Natural killer cell treated with Interleukin-12 subunit alpha and Interleukin-12 subunit beta and Interleukin-15 and Interleukin-18, amount 100 ng/mL, for 72 hours (primary cell): Measurements from ENCODE around the gene C2CD5. TPM values are rescaled to one million over a fixed set of nuclear protein-coding genes. Genes with fewer than 3 reads are reported as not detected.
"Not testable (repeated sequence)": the region's sequence is repeated elsewhere in the genome, so short reads cannot be mapped to it uniquely, and the experiment has no call there.

ENCODE experiments used
- ATAC-seq, 2 donors: fragments of 150-1000 bp; cut with Tn5 transposase in 1 of 2; sonication (Bioruptor Pico), chemical (Tn5 transposase) in 1 of 2; 2 replicates each; pipeline ENCODE4 v1.10.0; 2021
- DNase-seq: peaks from one replicate; pipeline ENCODE4 v3.0.0; 2022; ENCODE audit warnings: low spot score
- H3K27ac Mint-ChIP-seq, 2 donors: 1 replicate in 1 of 2; 2 replicates in 1 of 2; pipeline ENCODE4 v1.8.0; 2022; ENCODE audit warnings: mixed read lengths in 2 of 2, mild to moderate bottlenecking in 1 of 2, moderate library complexity in 1 of 2
- H3K27me3 Mint-ChIP-seq, 2 donors: 1 replicate in 1 of 2; 2 replicates in 1 of 2; pipeline ENCODE4 v1.8.0; 2022; ENCODE audit warnings: mixed read lengths in 2 of 2
- H3K36me3 Mint-ChIP-seq: one replicate; pipeline ENCODE4 v1.8.0; 2022; ENCODE audit warnings: mixed read lengths
- H3K4me1 Mint-ChIP-seq, 2 donors: 1 replicate in 1 of 2; 2 replicates in 1 of 2; pipeline ENCODE4 v1.8.0; 2022; ENCODE audit warnings: low read depth in 2 of 2, mixed read lengths in 2 of 2, mild to moderate bottlenecking in 1 of 2
- H3K4me3 Mint-ChIP-seq: one replicate; pipeline ENCODE4 v1.8.0; 2022; ENCODE audit warnings: mixed read lengths
- H3K9me3 Mint-ChIP-seq: 2 replicates; pipeline ENCODE4 v1.8.0; 2022; ENCODE audit warnings: mixed read lengths
- total RNA-seq, 2 donors: library from RNA; stranded (reverse); gene quantifications; one replicate each; pipeline ENCODE4 v1.2.3, GENCODE V29; 2022

C2CD5 gene, protein sequence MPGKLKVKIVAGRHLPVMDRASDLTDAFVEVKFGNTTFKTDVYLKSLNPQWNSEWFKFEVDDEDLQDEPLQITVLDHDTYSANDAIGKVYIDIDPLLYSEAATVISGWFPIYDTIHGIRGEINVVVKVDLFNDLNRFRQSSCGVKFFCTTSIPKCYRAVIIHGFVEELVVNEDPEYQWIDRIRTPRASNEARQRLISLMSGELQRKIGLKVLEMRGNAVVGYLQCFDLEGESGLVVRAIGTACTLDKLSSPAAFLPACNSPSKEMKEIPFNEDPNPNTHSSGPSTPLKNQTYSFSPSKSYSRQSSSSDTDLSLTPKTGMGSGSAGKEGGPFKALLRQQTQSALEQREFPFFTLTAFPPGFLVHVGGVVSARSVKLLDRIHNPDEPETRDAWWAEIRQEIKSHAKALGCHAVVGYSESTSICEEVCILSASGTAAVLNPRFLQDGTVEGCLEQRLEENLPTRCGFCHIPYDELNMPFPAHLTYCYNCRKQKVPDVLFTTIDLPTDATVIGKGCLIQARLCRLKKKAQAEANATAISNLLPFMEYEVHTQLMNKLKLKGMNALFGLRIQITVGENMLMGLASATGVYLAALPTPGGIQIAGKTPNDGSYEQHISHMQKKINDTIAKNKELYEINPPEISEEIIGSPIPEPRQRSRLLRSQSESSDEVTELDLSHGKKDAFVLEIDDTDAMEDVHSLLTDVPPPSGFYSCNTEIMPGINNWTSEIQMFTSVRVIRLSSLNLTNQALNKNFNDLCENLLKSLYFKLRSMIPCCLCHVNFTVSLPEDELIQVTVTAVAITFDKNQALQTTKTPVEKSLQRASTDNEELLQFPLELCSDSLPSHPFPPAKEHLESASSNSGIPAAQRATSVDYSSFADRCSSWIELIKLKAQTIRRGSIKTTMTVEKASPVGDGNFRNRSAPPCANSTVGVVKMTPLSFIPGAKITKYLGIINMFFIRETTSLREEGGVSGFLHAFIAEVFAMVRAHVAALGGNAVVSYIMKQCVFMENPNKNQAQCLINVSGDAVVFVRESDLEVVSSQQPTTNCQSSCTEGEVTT
- 10 to 100 TPM; 22.4 to 36.6 TPM for total RNA-seq

DNA sequence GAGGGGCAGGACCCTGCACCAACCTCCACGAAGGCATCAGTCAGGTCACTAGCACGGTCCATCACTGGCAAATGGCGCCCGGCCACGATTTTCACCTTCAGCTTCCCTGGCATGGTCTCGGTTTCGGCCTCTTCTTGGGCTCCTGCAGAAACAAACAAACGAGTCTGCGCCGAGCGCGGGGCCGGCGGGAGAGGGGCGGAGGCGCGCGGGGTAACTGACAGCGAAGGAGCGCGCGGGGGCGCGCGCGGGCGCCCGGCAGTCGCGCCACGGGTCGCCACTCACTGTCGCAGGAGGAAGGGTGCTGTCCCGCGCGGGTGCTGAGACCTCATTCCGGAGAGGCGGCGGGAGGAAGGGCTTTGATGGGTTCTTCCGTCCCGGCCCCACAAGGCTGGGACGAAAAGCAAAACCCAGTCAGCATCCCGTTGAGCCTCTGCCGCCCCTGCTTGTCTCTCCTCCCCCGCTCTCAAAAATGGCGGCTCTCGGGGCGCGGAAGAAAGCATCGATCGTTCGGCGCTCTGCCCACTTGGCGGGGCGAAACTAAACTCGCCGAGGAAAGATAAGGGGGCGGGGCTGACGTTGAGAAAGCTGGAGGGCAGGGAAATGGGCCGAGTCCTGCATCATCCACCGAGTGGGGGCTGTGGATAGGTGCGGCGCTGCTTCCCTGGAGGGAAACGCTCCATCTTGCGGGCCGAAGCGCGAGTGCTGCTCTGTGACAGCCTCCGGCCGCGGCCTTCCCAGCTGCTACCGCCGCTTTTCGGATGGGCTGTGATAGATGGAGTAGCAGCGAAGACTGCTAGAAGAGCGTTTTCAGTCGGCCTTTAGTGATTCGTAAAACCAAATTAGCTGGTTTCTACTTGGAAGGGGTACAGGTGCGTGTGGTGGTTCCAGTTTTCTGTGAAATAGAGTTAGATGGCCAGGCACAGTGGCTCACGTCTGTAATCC lies at the start of gene C2CD5:
TSS of gene C2CD5 (minus strand) at position 505 of the 942 bp plus-strand sequence. CDS start at position 113, 392 bp downstream.
- peaks cover 31 to 36% of the 10 kb centered on the region in 2 donors for H3K4me1 Mint-ChIP-seq
- H3K27ac Mint-ChIP-seq = peak within 1 kb of the TSS; percentile 93 to 94
- ATAC-seq (peak; percentile 94 to 95), DNase-seq (peak; percentile 96)
- peaks cover 7% of the 10 kb centered on the region for H3K36me3 Mint-ChIP-seq
- peak within 1 kb of the TSS; percentile 96 for H3K4me3 Mint-ChIP-seq
- no peaks in the 10 kb centered on the region for H3K9me3 Mint-ChIP-seq
- H3K27me3 Mint-ChIP-seq = peaks cover 10 to 16% of the 10 kb centered on the region in 2 donors

GRCh38 chr12:22593864-22594263 lies 49.5 kb upstream of the C2CD5 start:
- DNase-seq (no peak), ATAC-seq (no peak)
- Mint-ChIP-seq H3K9me3 (no peaks in the 10 kb centered on the region), H3K27me3 (peaks cover 11 to 12% of the 10 kb centered on the region in 2 donors), H3K4me1 (peaks cover 0 to 4% of the 10 kb centered on the region in 2 donors), H3K4me3 (no peak overlapping the region), H3K36me3 (no peaks in the 10 kb centered on the region), H3K27ac (no peak overlapping the region)

DNA sequence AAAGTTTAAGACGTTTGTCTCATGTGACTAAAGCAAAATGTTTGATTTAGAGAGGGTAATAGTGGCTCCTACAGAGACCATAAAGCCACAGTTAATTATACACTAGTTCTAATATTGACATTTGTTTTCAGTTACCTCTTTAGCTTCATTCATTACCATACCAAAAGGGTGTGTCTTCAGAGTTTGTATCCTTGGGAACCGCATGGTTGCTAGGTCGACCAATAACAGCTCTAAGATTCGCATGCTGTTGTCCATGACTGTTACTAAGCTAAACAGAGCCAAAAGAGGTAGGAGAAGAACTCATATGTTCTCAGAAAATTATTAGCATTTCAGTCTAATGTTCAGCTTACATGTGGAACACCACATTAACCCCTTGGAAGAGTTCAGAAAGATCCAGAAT lies 44.5 kb upstream of the C2CD5 start:
- no peak for ATAC-seq
- H3K27me3 Mint-ChIP-seq = peaks cover 10 to 17% of the 10 kb centered on the region in 2 donors
- no peak for DNase-seq

DNA sequence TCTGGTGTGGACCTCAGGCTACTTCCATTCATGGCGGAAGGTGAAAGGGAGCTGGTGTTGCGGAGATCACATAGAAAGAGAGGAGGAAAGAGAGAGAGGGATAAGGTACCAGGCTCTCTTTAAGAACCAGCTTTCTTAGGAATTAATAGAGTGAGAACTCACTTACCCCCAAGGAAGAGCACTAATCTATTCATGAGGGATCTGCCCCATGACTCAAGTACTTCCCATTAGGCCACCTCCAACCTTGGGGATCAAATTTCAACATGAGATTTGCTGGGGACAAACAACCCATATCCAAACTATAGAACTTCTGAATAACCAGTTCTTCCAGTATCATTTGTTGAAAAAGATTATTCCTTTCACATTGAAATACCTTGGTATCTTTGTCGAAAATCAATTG lies 34.0 kb upstream of the C2CD5 start:
- H3K4me3 Mint-ChIP-seq = no peak overlapping the region
- H3K36me3 Mint-ChIP-seq = no peaks in the 10 kb centered on the region
- no peaks in the 10 kb centered on the region for H3K4me1 Mint-ChIP-seq
- no peaks in the 10 kb centered on the region for H3K27me3 Mint-ChIP-seq
- no peak overlapping the region for H3K27ac Mint-ChIP-seq
- ATAC-seq (no peak), DNase-seq (no peak)
- no peaks in the 10 kb centered on the region for H3K9me3 Mint-ChIP-seq

More for the DNA sequence above, 44.5 kb upstream of the C2CD5 start:
- Mint-ChIP-seq H3K9me3 (no peaks in the 10 kb centered on the region), H3K4me1 (no peaks in the 10 kb centered on the region), H3K4me3 (no peak overlapping the region), H3K27ac (no peak overlapping the region), H3K36me3 (no peaks in the 10 kb centered on the region)

DNA sequence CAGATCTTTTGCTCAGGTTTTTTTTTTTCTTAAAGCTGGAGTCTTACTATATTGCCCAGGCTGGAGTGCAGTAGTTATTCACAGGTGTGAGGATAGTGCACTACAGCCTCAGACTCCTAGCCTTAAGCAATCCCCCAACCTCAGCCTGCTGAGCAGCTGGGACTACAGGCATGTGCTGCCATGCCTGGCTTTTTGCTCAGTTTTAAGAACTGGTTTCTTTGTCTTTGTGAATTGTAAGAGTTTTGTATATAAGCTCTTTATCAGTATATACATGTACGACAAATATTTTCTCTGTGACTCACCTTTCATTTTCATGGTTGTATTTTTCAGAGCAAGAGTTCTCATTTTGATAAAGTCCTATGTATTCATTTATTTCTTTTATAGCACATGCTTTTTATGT lies 33.3 kb upstream of the C2CD5 start:
- Mint-ChIP-seq H3K9me3 (no peaks in the 10 kb centered on the region), H3K36me3 (no peaks in the 10 kb centered on the region), H3K27me3 (no peaks in the 10 kb centered on the region), H3K4me1 (no peaks in the 10 kb centered on the region), H3K27ac (no peak overlapping the region), H3K4me3 (no peak overlapping the region)
- DNase-seq (no peak), ATAC-seq (no peak)

- Mint-ChIP-seq H3K27me3 (no peaks in the 10 kb centered on the region), H3K9me3 (no peaks in the 10 kb centered on the region), H3K4me3 (no peak overlapping the region), H3K27ac (no peak overlapping the region), H3K4me1 (no peaks in the 10 kb centered on the region), H3K36me3 (no peaks in the 10 kb centered on the region)
- ATAC-seq = no peak
- no peak for DNase-seq
These were observed 32.1 kb upstream of the C2CD5 start for GRCh38 chr12:22576473-22576872.

DNA sequence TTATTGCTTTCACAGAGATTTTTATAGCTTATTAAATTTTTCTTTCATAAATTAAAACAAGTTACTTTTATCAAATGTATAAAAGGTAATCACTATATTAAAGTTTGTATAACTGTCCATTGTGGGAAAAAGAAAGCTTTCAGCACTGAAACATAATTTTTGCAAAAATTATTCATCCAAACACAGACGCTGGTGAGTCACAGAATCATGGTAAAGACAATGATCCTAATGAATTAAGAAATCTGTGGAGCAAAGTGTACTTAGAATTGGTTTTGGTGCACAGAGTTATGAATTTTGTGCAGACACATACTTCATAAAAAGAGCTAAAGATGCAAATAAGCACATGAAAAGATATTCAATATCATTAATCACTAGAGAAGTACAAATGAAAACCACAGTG lies 31.7 kb upstream of the C2CD5 start:
- Mint-ChIP-seq H3K36me3 (no peaks in the 10 kb centered on the region), H3K9me3 (no peaks in the 10 kb centered on the region), H3K4me1 (no peaks in the 10 kb centered on the region), H3K27ac (no peak overlapping the region), H3K4me3 (no peak overlapping the region), H3K27me3 (peaks cover under 1% of the 10 kb centered on the region in 2 donors)
- DNase-seq (no peak), ATAC-seq (no peak)

- ATAC-seq (no peak), DNase-seq (no peak)
- Mint-ChIP-seq H3K4me3 (no peak overlapping the region), H3K27ac (no peak overlapping the region), H3K4me1 (no peaks in the 10 kb centered on the region), H3K36me3 (no peaks in the 10 kb centered on the region), H3K9me3 (no peaks in the 10 kb centered on the region), H3K27me3 (peaks cover 4 to 7% of the 10 kb centered on the region in 2 donors)
These were observed 30.6 kb upstream of the C2CD5 start for GRCh38 chr12:22574921-22575320.

DNA sequence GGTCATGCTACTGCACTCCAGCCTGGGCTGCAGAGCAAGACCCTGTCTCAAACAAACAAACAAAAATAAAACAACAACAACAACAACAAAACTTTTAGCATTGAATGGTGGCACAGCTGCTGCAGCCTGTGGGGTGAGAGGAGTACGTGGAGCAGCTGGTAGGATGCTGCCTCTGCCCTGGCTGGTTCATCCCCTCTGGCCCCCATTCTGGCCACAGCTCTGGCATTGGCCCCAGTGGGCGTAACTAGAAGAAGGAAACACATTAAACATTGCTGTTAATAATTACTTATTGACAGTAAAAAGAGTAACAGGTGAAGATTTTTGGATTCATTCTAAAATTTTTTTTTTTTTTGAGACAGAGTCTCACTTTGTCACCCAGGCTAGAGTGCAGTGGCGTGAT lies 28.8 kb upstream of the C2CD5 start:
- no peaks in the 10 kb centered on the region for H3K9me3 Mint-ChIP-seq
- no peak overlapping the region for H3K27ac Mint-ChIP-seq

GRCh38 chr12:22569253-22569652 lies 24.9 kb upstream of the C2CD5 start:
- Mint-ChIP-seq H3K27ac (no peak overlapping the region), H3K36me3 (no peaks in the 10 kb centered on the region), H3K4me3 (no peak overlapping the region), H3K27me3 (peaks cover 9 to 12% of the 10 kb centered on the region in 2 donors), H3K9me3 (no peaks in the 10 kb centered on the region), H3K4me1 (no peaks in the 10 kb centered on the region)
- ATAC-seq = no peak
- DNase-seq = no peak

More for the DNA sequence above, 28.8 kb upstream of the C2CD5 start:
- no peak overlapping the region for H3K4me3 Mint-ChIP-seq
- no peaks in the 10 kb centered on the region for H3K36me3 Mint-ChIP-seq
- peaks cover 4 to 12% of the 10 kb centered on the region in 2 donors for H3K27me3 Mint-ChIP-seq
- DNase-seq (no peak), ATAC-seq (no peak)
- no peaks in the 10 kb centered on the region for H3K4me1 Mint-ChIP-seq

- Mint-ChIP-seq H3K27me3 (peaks cover 17 to 18% of the 10 kb centered on the region in 2 donors), H3K4me3 (no peak overlapping the region), H3K9me3 (no peaks in the 10 kb centered on the region), H3K27ac (no peak overlapping the region), H3K4me1 (no peaks in the 10 kb centered on the region), H3K36me3 (no peaks in the 10 kb centered on the region)
- ATAC-seq = no peak
- DNase-seq = no peak
These were observed 18.0 kb upstream of the C2CD5 start for GRCh38 chr12:22562036-22563028.

DNA sequence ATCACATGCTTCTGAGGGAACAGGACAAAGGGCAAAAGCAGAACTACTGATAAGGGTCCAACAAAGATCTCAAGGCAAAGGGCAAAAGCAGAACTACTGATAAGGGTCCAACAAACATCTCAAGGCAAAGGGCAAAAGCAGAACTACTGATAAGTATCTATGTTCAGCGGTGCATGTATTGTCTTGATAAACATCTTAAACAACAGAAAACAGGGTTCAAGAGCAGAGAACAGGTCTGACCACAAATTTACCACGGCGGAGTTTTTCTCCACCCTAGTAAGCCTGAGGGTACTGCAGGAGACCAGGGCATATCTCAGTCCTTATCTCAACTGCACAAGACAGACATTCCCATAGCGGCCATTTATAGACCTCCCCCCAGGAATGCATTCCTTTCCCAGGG lies 10.4 kb upstream of the C2CD5 start:
- not testable (repeated sequence) for H3K27ac Mint-ChIP-seq, ATAC-seq, H3K36me3 Mint-ChIP-seq, H3K9me3 Mint-ChIP-seq, H3K4me1 Mint-ChIP-seq, H3K4me3 Mint-ChIP-seq, DNase-seq
- H3K27me3 Mint-ChIP-seq = peaks cover 10 to 16% of the 10 kb centered on the region in 2 donors
